Stimulated activated naive B cell treated with anti-CD40 and anti-IgM and Interleukin-4, amounts not matched to agents 10 μg/mL and 1 μg/mL and 100 μg/mL, for 72 hours (primary cell): ENCODE measurements around the gene VPS51.
A peak's percentile ranks its signal among the peaks of the same experiment; 100 is the strongest.

Experiments used
- ATAC-seq, 2 donors: fragments of 150-1000 bp; cut with Tn5 transposase; replicated peaks; 2 replicates each; pipeline ENCODE4 v1.10.0; 2021; ENCODE audit warnings: moderate library complexity in 1 of 2
- DNase-seq: peaks from one replicate; pipeline ENCODE4 v3.0.0; 2021
- H3K27ac Mint-ChIP-seq: one replicate; pipeline ENCODE4 v1.8.0; 2022; ENCODE audit warnings: mild to moderate bottlenecking, mixed read lengths
- H3K27me3 Mint-ChIP-seq, 2 donors: one replicate each; pipeline ENCODE4 v1.8.0; 2022; ENCODE audit warnings: mixed read lengths in 2 of 2
- H3K36me3 Mint-ChIP-seq, 2 donors: one replicate each; pipeline ENCODE4 v1.8.0; 2022; ENCODE audit warnings: mixed read lengths in 2 of 2, mild to moderate bottlenecking in 1 of 2
- H3K4me1 Mint-ChIP-seq, 2 donors: one replicate each; pipeline ENCODE4 v1.8.0; 2022; ENCODE audit warnings: mixed read lengths in 2 of 2, mild to moderate bottlenecking in 1 of 2
- H3K4me3 Mint-ChIP-seq, 2 donors: one replicate each; pipeline ENCODE4 v1.8.0; 2022; ENCODE audit warnings: mild to moderate bottlenecking in 2 of 2, mixed read lengths in 2 of 2, moderate library complexity in 1 of 2
- H3K9me3 Mint-ChIP-seq, 2 donors: one replicate each; pipeline ENCODE4 v1.8.0; 2022; ENCODE audit warnings: mixed read lengths in 2 of 2, mild to moderate bottlenecking in 1 of 2

The VPS51 gene

GRCh38 chr11:65064847-65065240 is 31.2 kb upstream of the VPS51 start:
- no peak for ATAC-seq
- Mint-ChIP-seq H3K36me3 (no peaks in the 10 kb centered on the region), H3K4me3 (no peak overlapping the region), H3K27ac (no peak overlapping the region), H3K27me3 (no peaks in the 10 kb centered on the region), H3K9me3 (no peaks in the 10 kb centered on the region), H3K4me1 (peaks cover 5 to 7% of the 10 kb centered on the region in 2 donors)
- no peak for DNase-seq

- no peaks in the 10 kb centered on the region for H3K9me3 Mint-ChIP-seq
- no peak overlapping the region for H3K27ac Mint-ChIP-seq
- no peak overlapping the region for H3K4me3 Mint-ChIP-seq
- H3K4me1 Mint-ChIP-seq: peaks cover 5 to 7% of the 10 kb centered on the region in 2 donors
- ATAC-seq (no peak), DNase-seq (no peak)
- no peaks in the 10 kb centered on the region for H3K36me3 Mint-ChIP-seq
- H3K27me3 Mint-ChIP-seq: no peaks in the 10 kb centered on the region
Observed at GRCh38 chr11:65065851-65066250, 30.2 kb upstream of the VPS51 start.

GRCh38 chr11:65066315-65066714 is 29.7 kb upstream of the VPS51 start:
- Mint-ChIP-seq H3K4me1 (peaks cover 3 to 4% of the 10 kb centered on the region in 2 donors), H3K36me3 (no peaks in the 10 kb centered on the region), H3K9me3 (no peaks in the 10 kb centered on the region), H3K27ac (no peak overlapping the region), H3K27me3 (no peaks in the 10 kb centered on the region), H3K4me3 (no peak overlapping the region)
- ATAC-seq (no peak), DNase-seq (no peak)

GRCh38 chr11:65066805-65067291 is 29.2 kb upstream of the VPS51 start:
- Mint-ChIP-seq H3K36me3 (no peaks in the 10 kb centered on the region), H3K27ac (no peak overlapping the region), H3K4me3 (no peak overlapping the region), H3K4me1 (peaks cover under 1 to 4% of the 10 kb centered on the region in 2 donors), H3K9me3 (no peaks in the 10 kb centered on the region), H3K27me3 (no peaks in the 10 kb centered on the region)
- DNase-seq: no peak
- no peak for ATAC-seq

- no peak overlapping the region for H3K27ac Mint-ChIP-seq
- no peaks in the 10 kb centered on the region for H3K27me3 Mint-ChIP-seq
- no peaks in the 10 kb centered on the region for H3K36me3 Mint-ChIP-seq
- no peak overlapping the region for H3K4me3 Mint-ChIP-seq
- ATAC-seq: no peak
- no peaks in the 10 kb centered on the region for H3K9me3 Mint-ChIP-seq
- peaks cover 3 to 5% of the 10 kb centered on the region in 2 donors for H3K4me1 Mint-ChIP-seq
- no peak for DNase-seq
Observed at GRCh38 chr11:65067446-65067845, 28.6 kb upstream of the VPS51 start.

GRCh38 chr11:65069217-65069616 is 26.8 kb upstream of the VPS51 start:
- peaks cover 3 to 5% of the 10 kb centered on the region in 2 donors for H3K4me1 Mint-ChIP-seq
- no peaks in the 10 kb centered on the region for H3K36me3 Mint-ChIP-seq
- no peak overlapping the region for H3K4me3 Mint-ChIP-seq
- H3K27me3 Mint-ChIP-seq: no peaks in the 10 kb centered on the region
- H3K27ac Mint-ChIP-seq: no peak overlapping the region
- DNase-seq (no peak), ATAC-seq (no peak)
- no peaks in the 10 kb centered on the region for H3K9me3 Mint-ChIP-seq

- H3K27me3 Mint-ChIP-seq: no peaks in the 10 kb centered on the region
- peaks cover 3 to 5% of the 10 kb centered on the region in 2 donors for H3K4me1 Mint-ChIP-seq
- no peaks in the 10 kb centered on the region for H3K9me3 Mint-ChIP-seq
- H3K36me3 Mint-ChIP-seq: peaks cover 2 to 4% of the 10 kb centered on the region in 2 donors
- DNase-seq (no peak), ATAC-seq (peak in 1 of 2 donors; percentile 42)
- no peak overlapping the region for H3K4me3 Mint-ChIP-seq
- H3K27ac Mint-ChIP-seq: no peak overlapping the region
Observed at GRCh38 chr11:65071907-65072630, 23.9 kb upstream of the VPS51 start.

- DNase-seq (no peak), ATAC-seq (no peak)
- H3K27ac Mint-ChIP-seq: no peak overlapping the region
- H3K4me1 Mint-ChIP-seq: peaks cover 3 to 5% of the 10 kb centered on the region in 2 donors
- H3K4me3 Mint-ChIP-seq: no peak overlapping the region
- H3K9me3 Mint-ChIP-seq: no peaks in the 10 kb centered on the region
- H3K27me3 Mint-ChIP-seq: no peaks in the 10 kb centered on the region
- H3K36me3 Mint-ChIP-seq: peaks cover 4 to 7% of the 10 kb centered on the region in 2 donors
Observed at GRCh38 chr11:65072631-65072966, 23.4 kb upstream of the VPS51 start.

- H3K4me1 Mint-ChIP-seq: peaks cover 16 to 30% of the 10 kb centered on the region in 2 donors
- H3K4me3 Mint-ChIP-seq: no peak overlapping the region
- no peaks in the 10 kb centered on the region for H3K9me3 Mint-ChIP-seq
- ATAC-seq (no peak), DNase-seq (no peak)
- peaks cover 9 to 17% of the 10 kb centered on the region in 2 donors for H3K36me3 Mint-ChIP-seq
- H3K27ac Mint-ChIP-seq: no peak overlapping the region
- H3K27me3 Mint-ChIP-seq: no peaks in the 10 kb centered on the region
Observed at GRCh38 chr11:65077451-65077850, 18.6 kb upstream of the VPS51 start.

GRCh38 chr11:65078151-65078550 is 17.9 kb upstream of the VPS51 start:
- Mint-ChIP-seq H3K27me3 (no peaks in the 10 kb centered on the region), H3K36me3 (peaks cover 9 to 17% of the 10 kb centered on the region in 2 donors), H3K9me3 (no peaks in the 10 kb centered on the region), H3K4me1 (peaks cover 16 to 34% of the 10 kb centered on the region in 2 donors), H3K4me3 (no peak overlapping the region), H3K27ac (peak overlapping the region; percentile 44)
- ATAC-seq: peak; percentile 89
- peak; percentile 35 for DNase-seq

- no peaks in the 10 kb centered on the region for H3K27me3 Mint-ChIP-seq
- DNase-seq: no peak
- no peak overlapping the region for H3K27ac Mint-ChIP-seq
- H3K9me3 Mint-ChIP-seq: no peaks in the 10 kb centered on the region
- H3K4me1 Mint-ChIP-seq: peaks cover 21 to 42% of the 10 kb centered on the region in 2 donors
- H3K36me3 Mint-ChIP-seq: peaks cover 9 to 19% of the 10 kb centered on the region in 2 donors
- peak overlapping the region in 1 of 2 donors; percentile 17 for H3K4me3 Mint-ChIP-seq
- no peak for ATAC-seq
Observed at GRCh38 chr11:65078786-65079342, 17.1 kb upstream of the VPS51 start.

- H3K27ac Mint-ChIP-seq: peak overlapping the region; percentile 98
- peak overlapping the region; percentile 99 to 100 for H3K4me3 Mint-ChIP-seq
- H3K4me1 Mint-ChIP-seq: peaks cover 37 to 56% of the 10 kb centered on the region in 2 donors
- H3K27me3 Mint-ChIP-seq: no peaks in the 10 kb centered on the region
- ATAC-seq (peak in 1 of 2 donors; percentile 1), DNase-seq (no peak)
- H3K36me3 Mint-ChIP-seq: peaks cover 24 to 37% of the 10 kb centered on the region in 2 donors
- H3K9me3 Mint-ChIP-seq: no peaks in the 10 kb centered on the region
Observed at GRCh38 chr11:65083134-65083833, 12.7 kb upstream of the VPS51 start.

GRCh38 chr11:65083834-65084597 is 12.0 kb upstream of the VPS51 start, which contains the start of the genes CDCA5 and ZFPL1:
CDCA5 (minus strand) TSS chr11:65084040; CDS start chr11:65083978, 62 bp downstream.
ZFPL1 (plus strand) TSS chr11:65084222; CDS start chr11:65084699, 477 bp downstream.
- Mint-ChIP-seq H3K4me1 (peaks cover 30 to 49% of the 10 kb centered on the region in 2 donors), H3K27ac (peak within 1 kb of the TSS; percentile 98), H3K27me3 (no peaks in the 10 kb centered on the region), H3K4me3 (peak within 1 kb of the TSS; percentile 99 to 100), H3K9me3 (no peaks in the 10 kb centered on the region), H3K36me3 (peaks cover 31 to 44% of the 10 kb centered on the region in 2 donors)
- ATAC-seq (peak; percentile 92 to 94), DNase-seq (peak; percentile 96)
